ENCODE data around the gene MRPL53. TPM values are rescaled to one million over a fixed set of nuclear protein-coding genes. Genes with fewer than 3 reads are reported as not detected.

The MRPL53 gene
- total RNA-seq, 5 donors from 2014 or later (not counting 1 experiment from before 2014, with no cell fraction given): 53.9 to 77.9 (median 59.4) TPM

DNA sequence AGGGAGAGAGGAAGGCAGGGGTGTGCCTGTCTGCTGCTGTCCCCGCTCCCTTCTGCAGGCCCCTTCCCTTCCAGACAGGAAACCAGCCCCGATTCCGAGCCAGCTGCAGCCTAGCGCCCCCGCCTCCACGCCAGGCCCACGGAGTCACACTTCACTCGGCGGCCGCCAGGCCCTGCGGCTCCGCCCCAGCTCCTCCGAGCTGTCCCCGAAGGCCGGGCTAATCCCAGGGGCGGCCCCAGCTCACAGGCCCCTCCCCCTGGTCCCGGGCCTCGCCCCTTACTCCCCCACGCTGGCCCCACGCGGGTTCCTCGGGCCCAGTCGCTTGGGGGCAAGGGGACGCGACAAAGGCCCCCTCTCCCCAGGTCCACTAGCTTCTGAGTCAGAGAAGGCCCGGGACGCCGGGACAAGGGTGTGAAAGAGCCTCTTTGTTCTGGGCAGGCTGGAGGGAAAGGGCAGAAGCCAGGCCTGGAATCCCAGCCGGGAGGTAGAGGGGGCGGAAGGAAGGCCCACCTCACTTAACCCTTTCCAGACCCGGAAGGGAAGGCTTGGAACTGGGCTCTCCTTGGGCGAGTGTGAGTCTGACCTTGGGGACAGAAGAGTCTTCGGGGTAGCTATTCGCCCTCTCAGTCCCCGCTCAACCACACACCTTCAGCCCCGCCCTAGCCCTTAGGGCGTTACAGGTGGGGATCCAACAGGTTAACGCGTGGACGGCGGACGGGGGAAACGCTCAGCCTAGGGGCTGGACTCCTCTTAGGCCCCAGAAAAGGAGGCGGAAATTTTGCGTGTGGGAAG is 31.9 kb downstream of the MRPL53 start:
- DNase-seq: peak in 13 of 35 experiments; percentile 10 to 53 (median 33)
- peaks cover 0 to 26% of the 10 kb centered on the region in 2 experiments for H3K4me1 ChIP-seq (ENCODE audit: control insufficient read depth in 1 of 2, extremely low read depth in 1 of 2, insufficient read depth in 2 of 2, low read length in 2 of 2)
- H3K4me3 Mint-ChIP-seq: peak overlapping the region; percentile 34 to 59 (median 51)
- peak overlapping the region; percentile 15 to 56 for H3K4me3 ChIP-seq (ENCODE audit: control insufficient read depth in 1 of 2, extremely low read depth in 1 of 2, low read length in 1 of 2)
- no peaks in the 10 kb centered on the region for H3K36me3 Mint-ChIP-seq
- peaks cover 4 to 54% of the 10 kb centered on the region in 2 experiments for H3K27me3 ChIP-seq (replicated peaks in 1 of 2; ENCODE audit: control insufficient read depth in 2 of 2, extremely low read depth in 1 of 2, insufficient read depth in 2 of 2, low read length in 1 of 2)
- ChIA-PET POLR2A (interaction anchor here (0.9 to 1.0 kb wide), 2 partner anchors 17 to 18 kb away, joined by 3 read pairs; partner anchors contain the start of gene WBP1 (in 1 of the 2)), CTCF (no interaction called here)
- 46% methylated on average over 32 of the region's 45 CpGs for WGBS (ENCODE audit: insufficient coverage)
- H3K27ac ChIP-seq (ENCODE audit: low read length): no peak overlapping the region
- ATAC-seq (replicated peaks in 1 of 4): peak; percentile 65 to 80 (median 69)
- H3K9me3 Mint-ChIP-seq: no peaks in the 10 kb centered on the region
- H3K36me3 ChIP-seq (ENCODE audit: control insufficient read depth in 2 of 2, extremely low read depth in 1 of 2, insufficient read depth in 1 of 2, low read length in 1 of 2): no peaks in the 10 kb centered on the region
- no peak overlapping the region for H3K27ac Mint-ChIP-seq
- no peaks in the 10 kb centered on the region for H3K9me3 ChIP-seq
- peaks cover 13 to 15% (median 14%) of the 10 kb centered on the region in 3 donors for H3K4me1 Mint-ChIP-seq
- H3K27me3 Mint-ChIP-seq: peaks cover 21 to 41% of the 10 kb centered on the region in 2 donors

DNA sequence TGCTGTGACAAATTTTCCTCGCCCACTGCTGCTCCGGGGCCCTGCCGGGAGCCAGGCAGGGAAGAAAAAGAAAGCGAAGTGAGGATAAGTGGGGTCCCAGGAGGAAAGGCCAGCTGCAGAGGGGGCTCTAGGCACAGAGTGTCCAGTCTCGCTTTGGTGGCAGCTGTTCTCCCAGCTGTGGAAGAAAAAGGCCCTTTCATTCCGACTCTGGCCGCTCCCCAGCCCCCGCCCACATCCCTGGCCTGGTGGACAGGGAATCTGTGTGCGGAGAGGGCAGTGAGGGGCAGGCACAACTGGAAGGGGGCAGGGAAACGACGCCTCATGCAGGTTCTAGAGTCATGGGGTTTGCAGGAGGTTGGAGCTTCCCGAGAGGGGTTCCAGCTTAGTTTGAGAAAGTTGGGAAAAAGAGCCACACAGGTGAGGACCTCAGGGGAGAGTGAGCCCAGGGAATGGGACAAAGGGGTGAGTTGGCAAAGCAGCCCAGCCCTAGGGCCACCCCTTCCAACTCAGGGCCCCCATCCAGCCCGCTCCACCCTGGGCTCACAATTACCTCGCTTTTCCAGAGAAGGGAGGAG is 32.6 kb downstream of the MRPL53 start:
- H3K4me3 Mint-ChIP-seq: peak overlapping the region; percentile 21 to 59 (median 43)
- peak overlapping the region; percentile 15 to 56 for H3K4me3 ChIP-seq (ENCODE audit: control insufficient read depth in 1 of 2, extremely low read depth in 1 of 2, low read length in 1 of 2)
- peaks cover 21 to 39% of the 10 kb centered on the region in 2 donors for H3K27me3 Mint-ChIP-seq
- no peak overlapping the region for H3K27ac ChIP-seq (ENCODE audit: low read length)
- no peaks in the 10 kb centered on the region for H3K36me3 ChIP-seq (ENCODE audit: control insufficient read depth in 2 of 2, extremely low read depth in 1 of 2, insufficient read depth in 1 of 2, low read length in 1 of 2)
- peaks cover 0 to 26% of the 10 kb centered on the region in 2 experiments for H3K4me1 ChIP-seq (ENCODE audit: control insufficient read depth in 1 of 2, extremely low read depth in 1 of 2, insufficient read depth in 2 of 2, low read length in 2 of 2)
- peaks cover 13 to 15% (median 14%) of the 10 kb centered on the region in 3 donors for H3K4me1 Mint-ChIP-seq
- POLR2A ChIA-PET: interaction anchor here in 1 of 2 donors (1.0 kb wide), 1 partner anchor 18 kb away, joined by 3 read pairs; no protein-coding TSS in a partner anchor
- DNase-seq (no peak), ATAC-seq (replicated peaks in 1 of 4) (no peak)
- H3K36me3 Mint-ChIP-seq: no peaks in the 10 kb centered on the region
- WGBS (ENCODE audit: insufficient coverage): 73% methylated on average over 12 of the region's 14 CpGs
- no peaks in the 10 kb centered on the region for H3K9me3 Mint-ChIP-seq
- no peak overlapping the region for H3K27ac Mint-ChIP-seq
- CTCF ChIA-PET: no interaction called here
- peaks cover 4 to 52% of the 10 kb centered on the region in 2 experiments for H3K27me3 ChIP-seq (replicated peaks in 1 of 2; ENCODE audit: control insufficient read depth in 2 of 2, extremely low read depth in 1 of 2, insufficient read depth in 2 of 2, low read length in 1 of 2)
- no peaks in the 10 kb centered on the region for H3K9me3 ChIP-seq

- H3K9me3 ChIP-seq: no peaks in the 10 kb centered on the region
- Mint-ChIP-seq H3K36me3 (no peaks in the 10 kb centered on the region), H3K4me1 (peaks cover 11 to 14% (median 13%) of the 10 kb centered on the region in 3 donors), H3K27ac (no peak overlapping the region), H3K4me3 (peak overlapping the region in 1 of 3 donors; percentile 59), H3K27me3 (peaks cover 18 to 38% of the 10 kb centered on the region in 2 donors), H3K9me3 (no peaks in the 10 kb centered on the region)
- peaks cover 0 to 26% of the 10 kb centered on the region in 2 experiments for H3K4me1 ChIP-seq (ENCODE audit: control insufficient read depth in 1 of 2, extremely low read depth in 1 of 2, insufficient read depth in 2 of 2, low read length in 2 of 2)
- peaks cover 4 to 49% of the 10 kb centered on the region in 2 experiments for H3K27me3 ChIP-seq (replicated peaks in 1 of 2; ENCODE audit: control insufficient read depth in 2 of 2, extremely low read depth in 1 of 2, insufficient read depth in 2 of 2, low read length in 1 of 2)
- no peak overlapping the region for H3K27ac ChIP-seq (ENCODE audit: low read length)
- 63% methylated on average over 1 of the region's 3 CpGs for WGBS (ENCODE audit: insufficient coverage)
- ChIA-PET POLR2A (no interaction called here), CTCF (no interaction called here)
- no peak overlapping the region for H3K4me3 ChIP-seq (ENCODE audit: control insufficient read depth in 1 of 2, extremely low read depth in 1 of 2, low read length in 1 of 2)
- no peak for ATAC-seq (replicated peaks in 1 of 4)
- no peaks in the 10 kb centered on the region for H3K36me3 ChIP-seq (ENCODE audit: control insufficient read depth in 2 of 2, extremely low read depth in 1 of 2, insufficient read depth in 1 of 2, low read length in 1 of 2)
- no peak for DNase-seq
These were observed 33.1 kb downstream of the MRPL53 start for GRCh38 chr2:74439373-74439772.

GRCh38 chr2:74438248-74438647 is 34.2 kb downstream of the MRPL53 start:
- CTCF ChIA-PET: no interaction called here
- POLR2A ChIA-PET: no interaction called here

GRCh38 chr2:74436848-74437695 is 35.4 kb downstream of the MRPL53 start:
- peaks cover 0 to 33% of the 10 kb centered on the region in 2 experiments for H3K27me3 ChIP-seq (replicated peaks in 1 of 2; ENCODE audit: control insufficient read depth in 2 of 2, extremely low read depth in 1 of 2, insufficient read depth in 2 of 2, low read length in 1 of 2)
- peaks cover 12 to 27% of the 10 kb centered on the region in 2 donors for H3K27me3 Mint-ChIP-seq
- WGBS (ENCODE audit: insufficient coverage): 73% methylated on average over 4 of the region's 6 CpGs
- CTCF ChIA-PET: no interaction called here
- H3K27ac Mint-ChIP-seq: no peak overlapping the region
- H3K36me3 ChIP-seq (ENCODE audit: control insufficient read depth in 2 of 2, extremely low read depth in 1 of 2, insufficient read depth in 1 of 2, low read length in 1 of 2): no peaks in the 10 kb centered on the region
- H3K4me3 ChIP-seq (ENCODE audit: control insufficient read depth in 1 of 2, extremely low read depth in 1 of 2, low read length in 1 of 2): no peak overlapping the region
- no peak overlapping the region for H3K27ac ChIP-seq (ENCODE audit: low read length)
- no peak overlapping the region for H3K4me3 Mint-ChIP-seq
- ATAC-seq (replicated peaks in 1 of 4) (no peak), DNase-seq (no peak)
- H3K36me3 Mint-ChIP-seq: no peaks in the 10 kb centered on the region
- H3K9me3 ChIP-seq: no peaks in the 10 kb centered on the region
- peaks cover 0 to 24% of the 10 kb centered on the region in 2 experiments for H3K4me1 ChIP-seq (ENCODE audit: control insufficient read depth in 1 of 2, extremely low read depth in 1 of 2, insufficient read depth in 2 of 2, low read length in 2 of 2)
- H3K9me3 Mint-ChIP-seq: no peaks in the 10 kb centered on the region
- H3K4me1 Mint-ChIP-seq: peaks cover 7 to 11% (median 10%) of the 10 kb centered on the region in 3 donors
- POLR2A ChIA-PET: no interaction called here

More at GRCh38 chr2:74438248-74438647, 34.2 kb downstream of the MRPL53 start:
- H3K9me3 ChIP-seq: no peaks in the 10 kb centered on the region
- H3K36me3 Mint-ChIP-seq: no peaks in the 10 kb centered on the region
- no peak overlapping the region for H3K27ac ChIP-seq (ENCODE audit: low read length)
- H3K4me3 ChIP-seq (ENCODE audit: control insufficient read depth in 1 of 2, extremely low read depth in 1 of 2, low read length in 1 of 2): no peak overlapping the region
- peaks cover 4 to 43% of the 10 kb centered on the region in 2 experiments for H3K27me3 ChIP-seq (replicated peaks in 1 of 2; ENCODE audit: control insufficient read depth in 2 of 2, extremely low read depth in 1 of 2, insufficient read depth in 2 of 2, low read length in 1 of 2)
- ATAC-seq (replicated peaks in 1 of 4) (no peak), DNase-seq (no peak)
- H3K36me3 ChIP-seq (ENCODE audit: control insufficient read depth in 2 of 2, extremely low read depth in 1 of 2, insufficient read depth in 1 of 2, low read length in 1 of 2): no peaks in the 10 kb centered on the region
- peaks cover 11 to 14% (median 13%) of the 10 kb centered on the region in 3 donors for H3K4me1 Mint-ChIP-seq
- H3K27me3 Mint-ChIP-seq: peaks cover 18 to 36% of the 10 kb centered on the region in 2 donors
- H3K4me1 ChIP-seq (ENCODE audit: control insufficient read depth in 1 of 2, extremely low read depth in 1 of 2, insufficient read depth in 2 of 2, low read length in 2 of 2): peaks cover 0 to 26% of the 10 kb centered on the region in 2 experiments
- H3K9me3 Mint-ChIP-seq: no peaks in the 10 kb centered on the region
- no peak overlapping the region for H3K27ac Mint-ChIP-seq
- 100% methylated on average over 1 of the region's 1 CpG for WGBS (ENCODE audit: insufficient coverage)
- no peak overlapping the region for H3K4me3 Mint-ChIP-seq

Measured in T-cell (primary cell).